Measurements from ENCODE around the gene AXL.

AXL gene

DNA sequence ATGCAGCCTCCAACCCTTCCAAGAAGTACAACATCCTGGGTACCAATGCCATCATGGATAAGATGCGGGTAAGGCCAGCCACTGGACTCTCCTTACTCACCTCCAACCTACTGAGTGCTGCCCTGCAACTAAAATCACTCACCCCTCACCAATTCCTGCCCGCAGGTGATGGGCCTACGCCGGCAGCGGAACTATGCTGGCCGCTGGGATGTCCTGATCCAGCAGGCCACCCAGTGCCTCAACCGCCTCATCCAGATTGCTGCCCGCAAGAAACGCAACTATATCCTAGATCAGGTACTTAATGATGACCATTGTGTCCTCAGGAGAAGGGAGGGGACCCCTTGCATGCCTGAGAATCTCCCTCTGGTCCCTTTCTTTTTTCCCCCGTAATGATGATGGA is 75.4 kb downstream of the AXL start:
- Histone ChIP-seq H2BK120ac (ENCODE audit: low read depth, low read length) (no peak overlapping the region), H2BK15ac (ENCODE audit: low read length) (no peak overlapping the region), H3K79me1 (ENCODE audit: low read depth, low read length) (peaks cover 1% of the 10 kb centered on the region), H2BK12ac (ENCODE audit: low read length) (no peak overlapping the region), H2BK5ac (ENCODE audit: low read length) (no peak overlapping the region), H3K36me3 (replicated peaks in 1 of 2; ENCODE audit: control insufficient read depth in 2 of 2, insufficient read depth in 2 of 2, low read length in 2 of 2) (peaks cover 81 to 99% of the 10 kb centered on the region in 2 donors), H3K14ac (ENCODE audit: low read length) (no peak overlapping the region), H3K18ac (ENCODE audit: low read length) (no peak overlapping the region), H2AFZ (ENCODE audit: low read length) (no peak overlapping the region), H2AK5ac (ENCODE audit: low read depth, low read length) (no peak overlapping the region), H3K27ac (replicated peaks; ENCODE audit: low read length) (no peak overlapping the region), H3K9ac (ENCODE audit: low read depth, low read length, poor library complexity) (no peak overlapping the region), H3K4me2 (ENCODE audit: insufficient read depth, low read length, poor library complexity, severe bottlenecking) (no peak overlapping the region), H3K9me3 (replicated peaks in 1 of 2; ENCODE audit: control insufficient read depth in 2 of 2, insufficient read depth in 1 of 2, low read depth in 1 of 2, low read length in 2 of 2) (no peaks in the 10 kb centered on the region), H3K23ac (ENCODE audit: low read depth, low read length, poor library complexity) (no peak overlapping the region), H4K91ac (ENCODE audit: low read depth, low read length, poor library complexity) (no peak overlapping the region), H4K8ac (ENCODE audit: low read depth, low read length) (no peak overlapping the region), H3K4me3 (ENCODE audit: low read length in 2 of 2) (no peak overlapping the region), H3K4ac (ENCODE audit: low read length) (no peak overlapping the region), H3K4me1 (ENCODE audit: control insufficient read depth in 2 of 2, insufficient read depth in 1 of 2, low read depth in 1 of 2, low read length in 2 of 2) (peaks cover 0 to 4% of the 10 kb centered on the region in 2 donors), H3K27me3 (ENCODE audit: control insufficient read depth in 3 of 3, insufficient read depth in 3 of 3, low read depth in 1 of 3, low read length in 3 of 3) (no peaks in the 10 kb centered on the region)
- no peak for DNase-seq (ENCODE audit: low spot score)
- no CpG with 5 or more reads among the region's 10 CpGs for WGBS, 2 donors (ENCODE audit: extremely low coverage in 2 of 2, insufficient read length in 2 of 2, insufficient replicate concordance in 1 of 2)

DNA sequence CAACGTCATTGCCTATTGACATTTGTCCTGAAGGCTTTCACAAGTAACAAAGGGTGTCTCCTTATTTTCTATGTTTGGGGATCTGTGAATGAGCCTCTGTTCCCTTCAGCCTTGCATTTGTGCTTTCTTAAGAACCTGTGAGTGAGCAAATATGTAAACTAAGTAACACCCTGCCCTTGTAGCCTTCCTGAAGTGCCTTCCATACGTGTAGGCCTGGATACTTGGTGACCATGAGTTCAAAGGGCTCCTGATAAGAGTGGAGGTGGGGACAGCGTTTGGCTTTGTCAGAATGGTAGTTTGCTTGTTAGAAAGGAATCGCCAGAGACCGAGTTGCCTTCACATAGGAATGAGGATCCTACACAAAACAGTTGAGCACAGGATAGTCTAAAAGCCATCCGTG is 76.5 kb downstream of the AXL start:
- Histone ChIP-seq H2AK5ac (ENCODE audit: low read depth, low read length) (no peak overlapping the region), H3K18ac (ENCODE audit: low read length) (no peak overlapping the region), H3K14ac (ENCODE audit: low read length) (no peak overlapping the region), H4K8ac (ENCODE audit: low read depth, low read length) (no peak overlapping the region), H4K91ac (ENCODE audit: low read depth, low read length, poor library complexity) (no peak overlapping the region), H3K23ac (ENCODE audit: low read depth, low read length, poor library complexity) (no peak overlapping the region), H3K36me3 (replicated peaks in 1 of 2; ENCODE audit: control insufficient read depth in 2 of 2, insufficient read depth in 2 of 2, low read length in 2 of 2) (peaks cover 85 to 99% of the 10 kb centered on the region in 2 donors), H3K4me2 (ENCODE audit: insufficient read depth, low read length, poor library complexity, severe bottlenecking) (no peak overlapping the region), H3K9me3 (replicated peaks in 1 of 2; ENCODE audit: control insufficient read depth in 2 of 2, insufficient read depth in 1 of 2, low read depth in 1 of 2, low read length in 2 of 2) (no peaks in the 10 kb centered on the region), H2AFZ (ENCODE audit: low read length) (no peak overlapping the region), H2BK15ac (ENCODE audit: low read length) (no peak overlapping the region), H3K9ac (ENCODE audit: low read depth, low read length, poor library complexity) (no peak overlapping the region), H2BK12ac (ENCODE audit: low read length) (no peak overlapping the region), H2BK120ac (ENCODE audit: low read depth, low read length) (no peak overlapping the region), H3K4ac (ENCODE audit: low read length) (no peak overlapping the region), H3K27me3 (ENCODE audit: control insufficient read depth in 3 of 3, insufficient read depth in 3 of 3, low read depth in 1 of 3, low read length in 3 of 3) (no peaks in the 10 kb centered on the region), H3K4me3 (ENCODE audit: low read length in 2 of 2) (no peak overlapping the region), H3K27ac (replicated peaks; ENCODE audit: low read length) (no peak overlapping the region), H3K79me1 (ENCODE audit: low read depth, low read length) (peaks cover 1% of the 10 kb centered on the region), H3K4me1 (ENCODE audit: control insufficient read depth in 2 of 2, insufficient read depth in 1 of 2, low read depth in 1 of 2, low read length in 2 of 2) (peaks cover 0 to 4% of the 10 kb centered on the region in 2 donors), H2BK5ac (ENCODE audit: low read length) (no peak overlapping the region)
- no CpG with 5 or more reads among the region's 6 CpGs for WGBS, 2 donors (ENCODE audit: extremely low coverage in 2 of 2, insufficient read length in 2 of 2, insufficient replicate concordance in 1 of 2)
- no peak for DNase-seq (ENCODE audit: low spot score)

DNA sequence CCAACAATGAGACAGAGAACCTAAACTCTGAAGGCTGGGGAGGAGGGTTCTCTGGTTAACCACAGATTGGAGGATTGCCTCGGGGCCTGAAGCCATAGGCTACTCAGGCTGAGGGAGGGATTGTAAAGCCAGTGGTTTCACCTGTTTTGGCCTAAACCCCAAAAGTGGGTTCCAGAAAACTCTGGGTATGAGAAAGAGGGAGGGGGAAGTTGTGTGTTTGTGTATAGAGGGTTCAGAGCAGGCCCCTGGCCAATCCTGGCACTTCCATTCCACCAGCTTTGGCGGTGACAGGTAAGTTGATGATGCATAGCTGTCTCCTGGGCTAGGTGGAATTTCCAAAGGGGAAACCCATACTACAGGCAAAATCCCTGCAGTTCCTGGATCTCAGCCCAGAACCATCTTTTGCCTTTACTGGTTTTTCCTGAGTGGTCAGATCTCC is 77.4 kb downstream of the AXL start:
- Histone ChIP-seq H2BK12ac (ENCODE audit: low read length) (no peak overlapping the region), H3K79me1 (ENCODE audit: low read depth, low read length) (peaks cover 1% of the 10 kb centered on the region), H3K36me3 (replicated peaks in 1 of 2; ENCODE audit: control insufficient read depth in 2 of 2, insufficient read depth in 2 of 2, low read length in 2 of 2) (peaks cover 85 to 100% of the 10 kb centered on the region in 2 donors), H3K4ac (ENCODE audit: low read length) (no peak overlapping the region), H3K9ac (ENCODE audit: low read depth, low read length, poor library complexity) (no peak overlapping the region), H2BK15ac (ENCODE audit: low read length) (no peak overlapping the region), H2AFZ (ENCODE audit: low read length) (no peak overlapping the region), H4K8ac (ENCODE audit: low read depth, low read length) (no peak overlapping the region), H2AK5ac (ENCODE audit: low read depth, low read length) (no peak overlapping the region), H3K27me3 (ENCODE audit: control insufficient read depth in 3 of 3, insufficient read depth in 3 of 3, low read depth in 1 of 3, low read length in 3 of 3) (no peaks in the 10 kb centered on the region), H3K23ac (ENCODE audit: low read depth, low read length, poor library complexity) (no peak overlapping the region), H3K18ac (ENCODE audit: low read length) (no peak overlapping the region), H3K4me1 (ENCODE audit: control insufficient read depth in 2 of 2, insufficient read depth in 1 of 2, low read depth in 1 of 2, low read length in 2 of 2) (peaks cover 0 to 4% of the 10 kb centered on the region in 2 donors), H2BK5ac (ENCODE audit: low read length) (no peak overlapping the region), H3K27ac (replicated peaks; ENCODE audit: low read length) (no peak overlapping the region), H3K14ac (ENCODE audit: low read length) (no peak overlapping the region), H3K4me2 (ENCODE audit: insufficient read depth, low read length, poor library complexity, severe bottlenecking) (no peak overlapping the region), H4K91ac (ENCODE audit: low read depth, low read length, poor library complexity) (no peak overlapping the region), H2BK120ac (ENCODE audit: low read depth, low read length) (no peak overlapping the region), H3K4me3 (ENCODE audit: low read length in 2 of 2) (no peak overlapping the region), H3K9me3 (replicated peaks in 1 of 2; ENCODE audit: control insufficient read depth in 2 of 2, insufficient read depth in 1 of 2, low read depth in 1 of 2, low read length in 2 of 2) (no peaks in the 10 kb centered on the region)
- WGBS, 2 donors (ENCODE audit: extremely low coverage in 2 of 2, insufficient read length in 2 of 2, insufficient replicate concordance in 1 of 2), result no CpG with 5 or more reads among the region's 2 CpGs
- no peak for DNase-seq (ENCODE audit: low spot score)

DNA sequence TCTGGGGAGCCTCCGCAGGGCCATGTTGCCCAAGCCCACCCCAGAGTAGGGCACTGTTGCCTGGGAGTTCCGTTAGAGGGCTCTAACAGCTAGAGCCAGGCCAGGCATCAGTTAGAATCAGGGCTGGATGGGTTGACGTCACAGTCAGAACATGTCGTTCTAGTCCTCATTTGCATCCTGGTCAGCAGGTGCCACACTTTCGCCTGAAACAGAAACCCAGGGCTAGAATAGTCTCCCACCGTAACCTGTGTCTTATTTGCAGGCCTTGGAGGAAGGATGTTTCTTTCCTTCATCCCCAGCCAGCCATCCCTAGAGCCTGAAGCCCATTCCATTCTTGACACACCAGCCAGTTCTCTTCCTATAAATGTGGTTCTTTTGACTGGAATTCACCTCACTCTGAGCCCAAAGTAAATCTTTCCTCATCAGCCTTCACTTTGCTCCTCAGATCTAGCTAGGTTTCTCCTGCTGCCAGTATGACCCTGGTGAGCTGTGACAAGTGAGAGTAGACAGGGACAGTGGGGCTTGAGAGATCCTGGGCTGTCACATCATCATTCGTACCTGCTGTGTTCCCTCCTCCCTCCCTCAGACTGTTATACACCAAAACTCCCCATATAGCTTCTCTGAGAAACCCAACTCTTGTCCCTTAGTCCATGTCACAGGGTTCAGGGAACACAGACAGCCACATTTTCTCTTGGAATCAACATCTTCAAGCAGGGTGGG is 78.8 kb downstream of the AXL start:
- Histone ChIP-seq H3K4ac (ENCODE audit: low read length) (no peak overlapping the region), H3K36me3 (replicated peaks in 1 of 2; ENCODE audit: control insufficient read depth in 2 of 2, insufficient read depth in 2 of 2, low read length in 2 of 2) (peaks cover 84 to 100% of the 10 kb centered on the region in 2 donors), H3K27me3 (ENCODE audit: control insufficient read depth in 3 of 3, insufficient read depth in 3 of 3, low read depth in 1 of 3, low read length in 3 of 3) (no peaks in the 10 kb centered on the region), H4K8ac (ENCODE audit: low read depth, low read length) (no peak overlapping the region), H3K14ac (ENCODE audit: low read length) (no peak overlapping the region), H3K9ac (ENCODE audit: low read depth, low read length, poor library complexity) (no peak overlapping the region), H3K23ac (ENCODE audit: low read depth, low read length, poor library complexity) (no peak overlapping the region), H2BK15ac (ENCODE audit: low read length) (no peak overlapping the region), H2BK5ac (ENCODE audit: low read length) (no peak overlapping the region), H4K91ac (ENCODE audit: low read depth, low read length, poor library complexity) (no peak overlapping the region), H3K9me3 (replicated peaks in 1 of 2; ENCODE audit: control insufficient read depth in 2 of 2, insufficient read depth in 1 of 2, low read depth in 1 of 2, low read length in 2 of 2) (no peaks in the 10 kb centered on the region), H3K18ac (ENCODE audit: low read length) (no peak overlapping the region), H3K27ac (replicated peaks; ENCODE audit: low read length) (no peak overlapping the region), H3K4me1 (ENCODE audit: control insufficient read depth in 2 of 2, insufficient read depth in 1 of 2, low read depth in 1 of 2, low read length in 2 of 2) (peaks cover 0 to 4% of the 10 kb centered on the region in 2 donors), H2AK5ac (ENCODE audit: low read depth, low read length) (no peak overlapping the region), H3K4me3 (ENCODE audit: low read length in 2 of 2) (no peak overlapping the region), H3K4me2 (ENCODE audit: insufficient read depth, low read length, poor library complexity, severe bottlenecking) (no peak overlapping the region), H3K79me1 (ENCODE audit: low read depth, low read length) (peaks cover 3% of the 10 kb centered on the region), H2BK12ac (ENCODE audit: low read length) (no peak overlapping the region), H2BK120ac (ENCODE audit: low read depth, low read length) (no peak overlapping the region), H2AFZ (ENCODE audit: low read length) (no peak overlapping the region)
- WGBS, 2 donors (ENCODE audit: extremely low coverage in 2 of 2, insufficient read length in 2 of 2, insufficient replicate concordance in 1 of 2), result no CpG with 5 or more reads among the region's 7 CpGs
- DNase-seq (ENCODE audit: low spot score), result no peak

Measured in neuronal stem cell (in vitro differentiated cells).